HCT116 (cell line): ENCODE results near the gene KLHL6. TPM values are rescaled to one million over a fixed set of nuclear protein-coding genes. Genes with fewer than 3 reads are reported as not detected.

Experiments used
- ATAC-seq: fragments of 200-7000 bp; cut with Tn5 transposase; 2 replicates; pipeline ENCODE4 v1.9.1; 2020; ENCODE audit warnings: mild to moderate bottlenecking, moderate library complexity
- BruUV-seq: library from RNA; stranded (reverse); fragments of 400-500 nt; replicated peaks from 2 replicates; lab custom pipeline; 2021; lab: Mats Ljungman, UMichigan
- CTCF ChIA-PET: fragments of 300-600 bp; sonication (Branson Sonifier 250); formaldehyde crosslinking; loops from one replicate; lab custom pipeline; 2021; ENCODE audit warnings: antibody characterized with exemption; lab: Charles Lee
- POLR2A ChIA-PET: fragments of 300-600, 350-600 bp; sonication (Branson Sonifier 250); formaldehyde crosslinking; loops from one replicate; lab custom pipeline; 2021; ENCODE audit warnings: antibody characterized with exemption; lab: Charles Lee
- RAD21 ChIA-PET, 2 experiments: fragments of 300-600 bp; sonication (Branson Sonifier 250); formaldehyde crosslinking; loops; one replicate each; lab custom pipeline; 2023; ENCODE audit warnings: low total read pairs in 2 of 2; ENCODE audit not compliant: uncharacterized antibody in 2 of 2, unreplicated experiment in 2 of 2, low non-redundant PET in 1 of 2; lab: Charles Lee
- DNase-seq: peaks from one replicate; pipeline ENCODE4 v3.0.0-alpha.2; 2010; ENCODE audit warnings: low read depth, low spot score
- H2AFZ ChIP-seq: fragments of 200-600 bp; shearing (Covaris generic), sonication (generic); 2 replicates; pipeline ENCODE4 v1.6.1; 2017; ENCODE audit warnings: low read depth, mixed run types, mixed read lengths, antibody characterized with exemption, low read length; ENCODE audit not compliant: poor library complexity, severe bottlenecking
- H3K27ac ChIP-seq: 2 replicates; pipeline ENCODE4 v1.5.1; 2012; ENCODE audit warnings: low read depth, low read length
- H3K27me3 ChIP-seq: fragments of 200-600 bp; sonication (generic); 2 replicates; pipeline ENCODE4 v1.6.1; 2016; ENCODE audit warnings: mixed run types, low read length, mixed read lengths; ENCODE audit not compliant: insufficient read depth
- H3K36me3 ChIP-seq, 2 experiments: fragments of 200-500 bp in 1 of 2; fragments of 200-600 bp in 1 of 2; sonication (Bioruptor generic) in 1 of 2; sonication (generic) in 1 of 2; 2 replicates each; pipeline versions ENCODE4 v1.5.1 to v1.6.1; 2014 to 2016; ENCODE audit warnings: low read length in 2 of 2, inconsistent platforms in 1 of 2, mixed read lengths in 1 of 2, mixed run types in 1 of 2; ENCODE audit not compliant: insufficient read depth in 2 of 2, control insufficient read depth in 1 of 2
- H3K4me1 ChIP-seq, 2 experiments: fragments of 200-600 bp in 1 of 2; sonication (generic) in 1 of 2; 2 replicates each; pipeline versions ENCODE4 v1.5.1 to v1.6.1; 2012 to 2017; ENCODE audit warnings: low read length in 2 of 2, inconsistent platforms in 1 of 2, mild to moderate bottlenecking in 1 of 2, mixed read lengths in 1 of 2, mixed run types in 1 of 2, moderate library complexity in 1 of 2; ENCODE audit not compliant: insufficient read depth in 2 of 2, control insufficient read depth in 1 of 2
- H3K4me2 ChIP-seq: fragments of 200-600 bp; sonication (generic); 2 replicates; pipeline ENCODE4 v1.6.1; 2017; ENCODE audit warnings: mixed run types, low read length, mixed read lengths
- H3K4me3 ChIP-seq, 2 experiments: fragments of 200-600 bp in 1 of 2; sonication (generic) in 1 of 2; replicated peaks in 1 of 2; 2 replicates each; pipeline ENCODE4 v1.5.1; 2011 to 2016; ENCODE audit warnings: low read length in 2 of 2, control low read depth in 1 of 2, low read depth in 1 of 2, mild to moderate bottlenecking in 1 of 2, mixed read lengths in 1 of 2, mixed run types in 1 of 2
- H3K79me2 ChIP-seq: fragments of 200-600 bp; sonication (generic); 2 replicates; pipeline ENCODE4 v1.6.1; 2017; ENCODE audit warnings: mild to moderate bottlenecking, mixed run types, low read length, moderate library complexity, mixed read lengths; ENCODE audit not compliant: insufficient read depth
- H3K9ac ChIP-seq: fragments of 200-600 bp; sonication (generic); 2 replicates; pipeline ENCODE4 v1.6.1; 2016; ENCODE audit warnings: low read length, mixed read lengths
- H3K9me2 ChIP-seq: fragments of 200-600 bp; sonication (generic), shearing (Covaris generic); 2 replicates; pipeline ENCODE4 v1.6.1; 2017; ENCODE audit warnings: mixed run types, mild to moderate bottlenecking, moderate library complexity; ENCODE audit not compliant: insufficient read depth
- H3K9me3 ChIP-seq, 2 experiments: fragments of 200-500 bp in 1 of 2; fragments of 200-600 bp in 1 of 2; sonication (Bioruptor generic) in 1 of 2; sonication (generic) in 1 of 2; 2 replicates each; pipeline ENCODE4 v1.6.1; 2014 to 2017; ENCODE audit warnings: low read length in 2 of 2, mixed read lengths in 2 of 2, inconsistent platforms in 1 of 2, low read depth in 1 of 2, mild to moderate bottlenecking in 1 of 2, mixed run types in 1 of 2, moderate library complexity in 1 of 2; ENCODE audit not compliant: control insufficient read depth in 1 of 2, insufficient read depth in 1 of 2
- H4K20me1 ChIP-seq: fragments of 200-600 bp; sonication (generic), shearing (Covaris generic); 2 replicates; pipeline ENCODE4 v1.6.1; 2017; ENCODE audit warnings: mixed run types, mild to moderate bottlenecking, moderate library complexity; ENCODE audit not compliant: insufficient read depth
- ATF3 ChIP-seq: IDR thresholded peaks from 2 replicates; pipeline ENCODE4 v1.6.1; 2012
- CBX3 ChIP-seq: IDR thresholded peaks from 2 replicates; pipeline ENCODE4 v1.6.1; 2012; ENCODE audit warnings: low read depth
- CEBPB ChIP-seq: IDR thresholded peaks from 2 replicates; pipeline ENCODE4 v1.6.1; 2012; ENCODE audit warnings: low read depth
- EGR1 ChIP-seq: IDR thresholded peaks from 2 replicates; pipeline ENCODE4 v1.6.1; 2012; ENCODE audit warnings: low read depth
- ELF1 ChIP-seq: IDR thresholded peaks from 2 replicates; pipeline ENCODE4 v1.6.1; 2012; ENCODE audit warnings: low read depth, borderline replicate concordance
- EZH2 ChIP-seq: fragments of 200-600 bp; sonication (generic); IDR thresholded peaks from 2 replicates; pipeline ENCODE4 v1.6.1; 2017; ENCODE audit warnings: antibody characterized with exemption, mixed run types
- EZH2phosphoT487 ChIP-seq: fragments of 200-600 bp; IDR thresholded peaks from 2 replicates; pipeline ENCODE4 v1.6.1; 2018; ENCODE audit warnings: antibody characterized with exemption, borderline replicate concordance
- FOSL1 ChIP-seq: IDR thresholded peaks from 2 replicates; pipeline ENCODE4 v1.6.1; 2012; ENCODE audit warnings: low read depth
- JUND ChIP-seq: IDR thresholded peaks from 2 replicates; pipeline ENCODE4 v1.6.1; 2012
- MAX ChIP-seq: IDR thresholded peaks from 2 replicates; pipeline ENCODE4 v1.6.1; 2012
- POLR2A ChIP-seq: IDR thresholded peaks from 2 replicates; pipeline ENCODE4 v1.7.0; 2011; ENCODE audit warnings: borderline replicate concordance; ENCODE audit not compliant: insufficient read depth, insufficient read length; ENCODE audit errors: extremely low read depth
- POLR2AphosphoS5 ChIP-seq: IDR thresholded peaks from 2 replicates; pipeline ENCODE4 v1.6.1; 2011; ENCODE audit warnings: mild to moderate bottlenecking, low read depth, low read length, moderate library complexity
- SRF ChIP-seq: IDR thresholded peaks from 2 replicates; pipeline ENCODE4 v1.6.1; 2012; ENCODE audit warnings: low read depth
- YY1 ChIP-seq: IDR thresholded peaks from 2 replicates; pipeline ENCODE4 v1.6.1; 2011; ENCODE audit warnings: low read length, low read depth, moderate library complexity, mild to moderate bottlenecking; ENCODE audit not compliant: insufficient replicate concordance; ENCODE audit errors: extremely low read depth
- ZFX ChIP-seq: fragments of 450-650 bp; IDR thresholded peaks from 2 replicates; pipeline ENCODE4 v1.6.1; 2017
- ZNF274 ChIP-seq: fragments of 200-500 bp; sonication (Bioruptor generic); IDR thresholded peaks from 2 replicates; pipeline ENCODE4 v1.6.1; 2014; ENCODE audit warnings: mild to moderate bottlenecking, low read depth, low read length, inconsistent platforms
- intact Hi-C: fragments of 100-400 bp; cut with micrococcal nuclease; formaldehyde crosslinking; loops from 2 replicates; pipeline ENCODE4 v1.10.0; 2022
- total RNA-seq: library from RNA; stranded (reverse); gene quantifications from one replicate; pipeline ENCODE4 v1.2.1, GENCODE V29; 2021; ENCODE audit not compliant: unreplicated experiment

Gene KLHL6
- total RNA-seq, 1 experiment from 2014 or later, result 0.15 TPM

GRCh38 chr3:183532620-183533411 is 22.7 kb downstream of the KLHL6 start:
- Histone ChIP-seq H3K9me3 (no peaks in the 10 kb centered on the region), H3K4me1 (no peaks in the 10 kb centered on the region), H3K79me2 (no peaks in the 10 kb centered on the region), H4K20me1 (no peaks in the 10 kb centered on the region), H3K36me3 (no peaks in the 10 kb centered on the region), H3K4me3 (no peak overlapping the region), H2AFZ (no peak overlapping the region), H3K27ac (no peak overlapping the region), H3K9me2 (no peaks in the 10 kb centered on the region), H3K9ac (no peak overlapping the region), H3K4me2 (no peak overlapping the region), H3K27me3 (peaks cover 10% of the 10 kb centered on the region; the same call in 1 of the 2 replicates)
- ChIA-PET CTCF (no interaction called here), RAD21 (no interaction called here), POLR2A (no interaction called here)
- intact Hi-C loops, result no loop called here
- TF ChIP-seq EZH2phosphoT487 (no peak), FOSL1 (no peak), EGR1 (no peak), ZNF274 (no peak), POLR2AphosphoS5 (no peak)
- ATAC-seq, result no peak
- BruUV-seq, result no TSS peak
- no peak for DNase-seq

- ATAC-seq (no peak), DNase-seq (no peak)
- Histone ChIP-seq H3K27ac (no peak overlapping the region), H3K79me2 (no peaks in the 10 kb centered on the region), H3K4me2 (no peak overlapping the region), H3K36me3 (no peaks in the 10 kb centered on the region), H3K4me1 (no peaks in the 10 kb centered on the region), H3K9me2 (no peaks in the 10 kb centered on the region), H4K20me1 (no peaks in the 10 kb centered on the region), H2AFZ (no peak overlapping the region), H3K9ac (no peak overlapping the region), H3K27me3 (peaks cover 10% of the 10 kb centered on the region; the same call in 1 of the 2 replicates), H3K9me3 (no peaks in the 10 kb centered on the region), H3K4me3 (no peak overlapping the region)
- BruUV-seq, result no TSS peak
- ChIA-PET RAD21 (no interaction called here), CTCF (no interaction called here), POLR2A (no interaction called here)
- intact Hi-C loops, result no loop called here
- TF ChIP-seq ATF3 (no peak), POLR2A (no peak), ELF1 (no peak), SRF (no peak), EGR1 (no peak), EZH2 (no peak), CBX3 (no peak), CEBPB (no peak), YY1 (no peak), ZFX (no peak), FOSL1 (no peak), EZH2phosphoT487 (no peak), JUND (no peak), POLR2AphosphoS5 (no peak), MAX (no peak)
These were observed 25.8 kb downstream of the KLHL6 start for GRCh38 chr3:183529717-183530116.
